Brain microvascular endothelial cell (primary cell): Measurements from ENCODE around the gene ACACA.

Experiments
- DNase-seq: peaks from one replicate; pipeline ENCODE4 v3.0.0-alpha.2; 2020
- H3K27ac ChIP-seq: fragments of 250-450 bp; sonication (Bioruptor Pico); 2 replicates; pipeline ENCODE4 v1.5.1; 2020; ENCODE audit warnings: mild to moderate bottlenecking, moderate library complexity
- H3K27me3 ChIP-seq: fragments of 250-450 bp; sonication (Bioruptor Pico); replicated peaks from 2 replicates; pipeline ENCODE4 v1.5.1; 2020; ENCODE audit warnings: mild to moderate bottlenecking
- H3K36me3 ChIP-seq: fragments of 250-450 bp; sonication (Bioruptor Pico); replicated peaks from 2 replicates; pipeline ENCODE4 v1.5.1; 2020; ENCODE audit warnings: mild to moderate bottlenecking
- H3K4me3 ChIP-seq: 2 replicates; pipeline ENCODE4 v1.5.1; 2011; ENCODE audit warnings: low read depth, mild to moderate bottlenecking, control low read depth, low read length, moderate library complexity
- in situ Hi-C: cut with HindIII; loops from 2 replicates; pipeline ENCODE4 v1.10.0; 2017; ENCODE audit warnings: low sequenced_read_pairs, low pct_ligation_motif_present
- TF ChIP-seq, protein P1 (sequence below): IDR thresholded peaks from 2 replicates; pipeline ENCODE4 v1.5.1; 2011; ENCODE audit warnings: low read depth, mild to moderate bottlenecking, moderate library complexity, low read length, control low read depth, inconsistent platforms; ENCODE audit errors: missing control alignments

ACACA gene

DNA sequence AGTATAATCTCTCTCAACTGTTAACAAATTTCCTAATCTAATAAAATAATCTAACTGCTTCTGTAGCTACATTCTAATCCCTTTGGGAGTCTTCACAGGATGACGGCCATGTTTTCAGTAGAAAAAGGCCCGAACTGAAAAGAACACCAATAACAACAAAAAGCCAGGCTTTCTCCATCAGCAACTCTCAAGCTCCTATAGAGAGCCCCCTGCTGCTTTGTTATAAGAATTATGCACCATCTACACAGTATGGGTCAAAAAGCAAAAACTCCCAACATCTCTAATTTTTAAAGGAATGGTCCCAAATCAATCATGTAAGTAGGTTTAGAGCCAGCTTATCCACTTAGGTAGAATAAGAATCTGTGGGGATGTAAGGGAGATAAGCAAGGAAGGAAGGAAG lies 194.5 kb downstream of the ACACA start:
- no peak overlapping the region for H3K27ac ChIP-seq
- H3K36me3 ChIP-seq = peaks cover 9% of the 10 kb centered on the region
- no peak overlapping the region for H3K4me3 ChIP-seq
- TF ChIP-seq, protein P1, sequence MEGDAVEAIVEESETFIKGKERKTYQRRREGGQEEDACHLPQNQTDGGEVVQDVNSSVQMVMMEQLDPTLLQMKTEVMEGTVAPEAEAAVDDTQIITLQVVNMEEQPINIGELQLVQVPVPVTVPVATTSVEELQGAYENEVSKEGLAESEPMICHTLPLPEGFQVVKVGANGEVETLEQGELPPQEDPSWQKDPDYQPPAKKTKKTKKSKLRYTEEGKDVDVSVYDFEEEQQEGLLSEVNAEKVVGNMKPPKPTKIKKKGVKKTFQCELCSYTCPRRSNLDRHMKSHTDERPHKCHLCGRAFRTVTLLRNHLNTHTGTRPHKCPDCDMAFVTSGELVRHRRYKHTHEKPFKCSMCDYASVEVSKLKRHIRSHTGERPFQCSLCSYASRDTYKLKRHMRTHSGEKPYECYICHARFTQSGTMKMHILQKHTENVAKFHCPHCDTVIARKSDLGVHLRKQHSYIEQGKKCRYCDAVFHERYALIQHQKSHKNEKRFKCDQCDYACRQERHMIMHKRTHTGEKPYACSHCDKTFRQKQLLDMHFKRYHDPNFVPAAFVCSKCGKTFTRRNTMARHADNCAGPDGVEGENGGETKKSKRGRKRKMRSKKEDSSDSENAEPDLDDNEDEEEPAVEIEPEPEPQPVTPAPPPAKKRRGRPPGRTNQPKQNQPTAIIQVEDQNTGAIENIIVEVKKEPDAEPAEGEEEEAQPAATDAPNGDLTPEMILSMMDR = peak; percentile 45
- in situ Hi-C loops = no loop called here
- DNase-seq = no peak
- no peaks in the 10 kb centered on the region for H3K27me3 ChIP-seq

DNA sequence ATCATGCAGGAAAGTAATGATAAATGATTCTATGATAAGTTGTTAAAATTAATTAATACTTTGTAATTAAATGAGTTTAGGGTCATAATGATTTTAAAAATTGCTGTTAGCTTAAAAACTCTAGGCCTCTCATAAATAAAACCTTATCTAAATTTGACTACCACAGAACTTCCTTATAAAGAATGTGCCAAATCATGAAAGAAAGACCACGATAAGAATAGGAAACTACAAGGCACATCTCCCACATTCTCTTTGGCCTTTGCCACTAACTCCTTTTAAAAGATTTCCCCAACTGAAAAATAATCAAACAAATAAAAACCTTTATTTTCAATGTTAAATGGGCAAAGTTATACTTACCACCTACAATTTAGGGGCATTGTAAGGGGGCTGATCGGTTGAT lies 195.5 kb downstream of the ACACA start:
- Histone ChIP-seq H3K27ac (no peak overlapping the region), H3K27me3 (no peaks in the 10 kb centered on the region), H3K36me3 (peaks cover 11% of the 10 kb centered on the region), H3K4me3 (no peak overlapping the region)
- in situ Hi-C loops = no loop called here
- TF ChIP-seq, protein P1 = no peak
- no peak for DNase-seq

DNA sequence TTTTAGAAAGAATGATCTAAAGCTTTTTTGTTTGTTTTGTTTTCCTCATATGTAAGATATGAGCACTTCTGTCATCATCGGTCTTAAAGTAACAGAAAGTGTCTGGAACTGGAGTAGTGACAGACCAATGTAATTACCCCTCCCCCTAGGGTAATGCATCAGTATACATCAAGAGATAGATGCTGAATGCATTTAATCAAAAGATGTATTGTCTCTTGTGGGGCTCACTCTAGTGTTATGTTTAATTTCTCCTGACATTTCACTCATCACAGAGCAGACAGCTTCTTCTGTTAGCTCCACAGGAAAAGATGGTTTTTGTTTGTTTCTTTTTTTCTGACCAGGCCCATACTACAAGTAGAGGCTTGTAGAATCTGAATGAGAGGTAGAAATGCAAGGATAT lies 199.5 kb downstream of the ACACA start:
- H3K27me3 ChIP-seq = no peaks in the 10 kb centered on the region
- TF ChIP-seq, protein P1 = no peak
- peaks cover 25% of the 10 kb centered on the region for H3K36me3 ChIP-seq
- in situ Hi-C loops = no loop called here
- no peak for DNase-seq
- H3K4me3 ChIP-seq = no peak overlapping the region
- H3K27ac ChIP-seq = no peak overlapping the region

DNA sequence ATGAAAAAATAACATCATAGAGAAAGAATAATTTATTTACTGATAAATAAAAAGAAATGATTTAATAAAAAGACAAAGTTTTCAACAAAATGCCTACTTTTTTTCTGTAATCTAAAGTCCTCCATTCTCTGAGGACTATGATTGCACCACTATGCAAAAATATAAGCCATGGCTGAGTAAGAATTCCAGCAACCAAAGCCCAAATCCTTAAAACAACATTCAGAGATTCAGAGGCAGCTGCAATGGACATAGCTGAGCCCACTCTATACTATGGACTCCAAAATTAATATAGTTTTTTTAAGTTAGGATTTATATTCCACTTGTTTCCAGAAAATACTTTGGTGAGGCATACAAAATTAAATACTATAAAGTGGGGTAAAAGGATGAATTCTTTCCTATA lies 200.3 kb downstream of the ACACA start:
- Histone ChIP-seq H3K27ac (no peak overlapping the region), H3K27me3 (no peaks in the 10 kb centered on the region), H3K4me3 (no peak overlapping the region), H3K36me3 (peaks cover 28% of the 10 kb centered on the region)
- in situ Hi-C loops = no loop called here
- no peak for DNase-seq
- TF ChIP-seq, protein P1 = no peak

DNA sequence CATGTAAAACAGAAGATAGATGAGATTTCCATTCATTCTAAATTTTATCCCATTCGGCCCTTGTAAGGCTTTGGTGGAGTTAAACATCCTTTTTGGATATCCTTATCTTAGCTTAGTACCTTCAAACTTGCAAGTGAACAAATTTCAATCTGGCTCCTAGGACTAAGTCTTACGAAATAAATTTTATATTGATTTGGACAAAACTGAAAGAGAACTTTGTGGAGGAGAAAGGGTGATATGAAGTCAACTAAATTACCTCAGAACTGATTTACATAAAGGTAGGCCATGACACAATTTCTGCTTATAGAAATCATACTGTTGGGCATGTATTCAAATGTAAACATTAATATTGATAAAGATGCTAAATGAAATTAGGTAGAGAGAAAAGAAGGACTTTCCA lies 206.1 kb downstream of the ACACA start:
- TF ChIP-seq, protein P1 = no peak
- Histone ChIP-seq H3K36me3 (peaks cover 16% of the 10 kb centered on the region), H3K27ac (no peak overlapping the region), H3K27me3 (no peaks in the 10 kb centered on the region), H3K4me3 (no peak overlapping the region)
- no peak for DNase-seq
- in situ Hi-C loops = no loop called here

DNA sequence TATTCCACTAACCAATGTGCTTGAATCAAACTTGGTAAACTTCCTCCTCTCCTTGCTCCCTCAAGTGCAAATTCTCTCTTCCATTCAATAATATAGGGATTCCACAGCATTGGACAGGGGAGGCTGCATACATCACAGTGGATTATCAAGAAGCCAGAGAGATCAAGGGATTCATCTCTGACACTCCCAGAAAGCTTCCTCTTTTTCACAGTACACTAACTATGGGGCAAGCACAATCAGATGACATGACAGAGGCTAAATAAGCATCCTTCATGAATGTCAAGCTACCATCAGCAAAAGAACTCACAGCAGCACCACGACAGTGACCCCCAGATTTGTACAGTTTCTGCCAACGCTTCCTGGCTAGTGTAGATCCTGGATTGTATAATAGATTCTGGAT lies 209.3 kb downstream of the ACACA start:
- H3K27me3 ChIP-seq = no peaks in the 10 kb centered on the region
- DNase-seq = no peak
- H3K27ac ChIP-seq = no peak overlapping the region
- H3K4me3 ChIP-seq = no peak overlapping the region
- in situ Hi-C loops = no loop called here
- TF ChIP-seq, protein P1 = no peak
- peaks cover 4% of the 10 kb centered on the region for H3K36me3 ChIP-seq
